SK-N-MC (cell line): ENCODE measurements around the gene GON4L.
"Not testable (repeated sequence)": the region's sequence is repeated elsewhere in the genome, so short reads cannot be mapped to it uniquely, and the experiment has no call there.

Experiments used
- EZH2 ChIP-seq: fragments of 200-600 bp; sonication (generic); IDR thresholded peaks from one replicate; pipeline ENCODE4 v1.6.1; 2017; ENCODE audit warnings: antibody characterized with exemption
- POLR2AphosphoS5 ChIP-seq: IDR thresholded peaks from 2 replicates; pipeline ENCODE4 v1.6.1; 2012; ENCODE audit warnings: mild to moderate bottlenecking, low read depth, low read length, borderline replicate concordance

DNA sequence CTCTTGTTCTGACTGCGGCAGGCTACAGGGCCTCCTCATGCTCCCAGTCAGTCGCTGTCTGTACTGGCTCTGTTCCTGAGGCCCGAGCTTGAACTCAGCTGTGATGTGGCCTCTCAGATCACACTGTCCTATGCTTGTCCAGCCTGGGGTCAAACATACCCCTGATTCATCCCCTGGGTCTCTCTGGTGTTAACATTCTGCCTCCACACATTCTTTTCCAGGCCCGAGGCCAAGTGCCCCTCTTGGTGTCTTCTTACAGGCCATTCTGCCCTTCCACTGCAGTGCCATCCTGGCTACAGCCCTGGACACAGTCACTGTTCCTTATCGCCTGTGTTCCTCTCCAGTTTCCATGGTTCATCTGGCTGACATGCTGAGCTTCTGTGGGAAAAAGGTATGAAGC, 108.9 kb downstream of the GON4L start:
- not testable (repeated sequence) for TF ChIP-seq POLR2AphosphoS5, EZH2
